ENCODE measurements around the gene SV2C.

Gene SV2C

GRCh38 chr5:76342474-76342873 lies 259.3 kb downstream of the SV2C start:
- Histone ChIP-seq H3K27me3 (ENCODE audit: control insufficient read depth in 2 of 2, insufficient read depth in 2 of 2, low read length in 2 of 2) (no peaks in the 10 kb centered on the region), H3K9me3 (ENCODE audit: control insufficient read depth in 2 of 2, low read length in 2 of 2) (no peaks in the 10 kb centered on the region), H3K27ac (ENCODE audit: low read depth in 2 of 2, low read length in 2 of 2) (no peak overlapping the region), H3K4me1 (ENCODE audit: control insufficient read depth in 2 of 2, insufficient read depth in 2 of 2, low read length in 2 of 2) (peaks cover 5 to 11% of the 10 kb centered on the region in 2 donors), H3K36me3 (ENCODE audit: control insufficient read depth in 2 of 2, insufficient read depth in 2 of 2, low read length in 2 of 2) (no peaks in the 10 kb centered on the region), H3K4me3 (ENCODE audit: low read length in 2 of 2) (no peak overlapping the region), H3K9ac (ENCODE audit: low read depth in 1 of 2, low read length in 2 of 2) (no peak overlapping the region)

DNA sequence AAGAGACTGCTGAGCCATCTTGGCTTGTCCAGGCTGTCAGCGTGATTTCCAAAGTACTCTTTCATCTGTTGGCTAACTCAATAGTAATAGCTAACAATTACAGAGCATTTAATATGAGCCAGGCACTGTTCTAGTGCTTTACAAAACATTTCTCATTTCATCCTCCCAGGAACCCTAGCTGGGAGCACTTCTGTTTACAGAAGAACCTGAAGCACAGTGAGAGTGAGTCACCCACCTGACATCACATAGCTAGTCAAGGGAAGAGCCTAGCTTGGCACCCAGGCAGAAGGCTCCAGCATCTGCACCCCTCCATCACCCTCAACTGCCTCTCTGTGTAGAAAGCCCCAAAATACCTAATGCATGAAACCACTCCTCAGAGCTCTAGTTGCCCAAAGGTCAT lies 262.4 kb downstream of the SV2C start:
- no peaks in the 10 kb centered on the region for H3K9me3 ChIP-seq (ENCODE audit: control insufficient read depth in 2 of 2, low read length in 2 of 2)
- no peak overlapping the region for H3K27ac ChIP-seq (ENCODE audit: low read depth in 2 of 2, low read length in 2 of 2)
- no peaks in the 10 kb centered on the region for H3K36me3 ChIP-seq (ENCODE audit: control insufficient read depth in 2 of 2, insufficient read depth in 2 of 2, low read length in 2 of 2)
- H3K27me3 ChIP-seq (ENCODE audit: control insufficient read depth in 2 of 2, insufficient read depth in 2 of 2, low read length in 2 of 2), result no peaks in the 10 kb centered on the region
- H3K4me1 ChIP-seq (ENCODE audit: control insufficient read depth in 2 of 2, insufficient read depth in 2 of 2, low read length in 2 of 2), result peaks cover 0 to 4% of the 10 kb centered on the region in 2 donors
- H3K9ac ChIP-seq (ENCODE audit: low read depth in 1 of 2, low read length in 2 of 2), result no peak overlapping the region
- H3K4me3 ChIP-seq (ENCODE audit: low read length in 2 of 2), result no peak overlapping the region

GRCh38 chr5:76351176-76351575 lies 268.0 kb downstream of the SV2C start:
- Histone ChIP-seq H3K27ac (ENCODE audit: low read depth in 2 of 2, low read length in 2 of 2) (no peak overlapping the region), H3K4me1 (ENCODE audit: control insufficient read depth in 2 of 2, insufficient read depth in 2 of 2, low read length in 2 of 2) (peaks cover 0 to 4% of the 10 kb centered on the region in 2 donors)

GRCh38 chr5:76351577-76351976 lies 268.4 kb downstream of the SV2C start:
- Histone ChIP-seq H3K4me3 (ENCODE audit: low read length in 2 of 2) (no peak overlapping the region), H3K9me3 (ENCODE audit: control insufficient read depth in 2 of 2, low read length in 2 of 2) (no peaks in the 10 kb centered on the region), H3K36me3 (ENCODE audit: control insufficient read depth in 2 of 2, insufficient read depth in 2 of 2, low read length in 2 of 2) (no peaks in the 10 kb centered on the region), H3K9ac (ENCODE audit: low read depth in 1 of 2, low read length in 2 of 2) (no peak overlapping the region), H3K27me3 (ENCODE audit: control insufficient read depth in 2 of 2, insufficient read depth in 2 of 2, low read length in 2 of 2) (no peaks in the 10 kb centered on the region), H3K27ac (ENCODE audit: low read depth in 2 of 2, low read length in 2 of 2) (no peak overlapping the region), H3K4me1 (ENCODE audit: control insufficient read depth in 2 of 2, insufficient read depth in 2 of 2, low read length in 2 of 2) (peaks cover 0 to 4% of the 10 kb centered on the region in 2 donors)

More at GRCh38 chr5:76351176-76351575, 268.0 kb downstream of the SV2C start:
- Histone ChIP-seq H3K4me3 (ENCODE audit: low read length in 2 of 2) (no peak overlapping the region), H3K36me3 (ENCODE audit: control insufficient read depth in 2 of 2, insufficient read depth in 2 of 2, low read length in 2 of 2) (no peaks in the 10 kb centered on the region), H3K9me3 (ENCODE audit: control insufficient read depth in 2 of 2, low read length in 2 of 2) (no peaks in the 10 kb centered on the region), H3K27me3 (ENCODE audit: control insufficient read depth in 2 of 2, insufficient read depth in 2 of 2, low read length in 2 of 2) (no peaks in the 10 kb centered on the region), H3K9ac (ENCODE audit: low read depth in 1 of 2, low read length in 2 of 2) (no peak overlapping the region)

DNA sequence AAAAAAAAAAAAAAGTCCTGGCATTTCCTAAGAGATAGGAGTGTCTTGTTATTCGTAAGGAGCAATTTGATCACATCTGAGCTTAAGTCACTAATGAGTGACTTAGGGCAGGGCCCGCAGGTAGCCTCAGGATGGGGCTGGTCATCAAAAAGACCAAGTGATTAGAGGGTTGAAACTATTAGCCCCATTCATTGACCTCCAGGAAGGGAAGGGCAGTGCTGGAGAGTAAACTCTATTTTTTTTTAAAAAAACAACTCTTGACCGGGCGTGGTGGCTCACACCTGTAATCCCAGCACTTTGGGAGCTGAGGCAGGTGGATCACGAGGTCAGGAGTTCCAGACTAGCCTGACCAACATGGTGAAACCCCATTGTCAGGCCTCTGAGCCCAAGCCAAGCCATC lies 273.7 kb downstream of the SV2C start:
- H3K36me3 ChIP-seq (ENCODE audit: control insufficient read depth in 2 of 2, insufficient read depth in 2 of 2, low read length in 2 of 2), result no peaks in the 10 kb centered on the region
- no peaks in the 10 kb centered on the region for H3K27me3 ChIP-seq (ENCODE audit: control insufficient read depth in 2 of 2, insufficient read depth in 2 of 2, low read length in 2 of 2)
- peaks cover 0 to 4% of the 10 kb centered on the region in 2 donors for H3K4me1 ChIP-seq (ENCODE audit: control insufficient read depth in 2 of 2, insufficient read depth in 2 of 2, low read length in 2 of 2)
- H3K4me3 ChIP-seq (ENCODE audit: low read length in 2 of 2), result no peak overlapping the region
- H3K27ac ChIP-seq (ENCODE audit: low read depth in 2 of 2, low read length in 2 of 2), result no peak overlapping the region
- no peak overlapping the region for H3K9ac ChIP-seq (ENCODE audit: low read depth in 1 of 2, low read length in 2 of 2)
- no peaks in the 10 kb centered on the region for H3K9me3 ChIP-seq (ENCODE audit: control insufficient read depth in 2 of 2, low read length in 2 of 2)

GRCh38 chr5:76363352-76364225 lies 280.4 kb downstream of the SV2C start:
- no peaks in the 10 kb centered on the region for H3K27me3 ChIP-seq (ENCODE audit: control insufficient read depth in 2 of 2, insufficient read depth in 2 of 2, low read length in 2 of 2)
- H3K4me3 ChIP-seq (ENCODE audit: low read length in 2 of 2), result no peak overlapping the region
- no peaks in the 10 kb centered on the region for H3K36me3 ChIP-seq (ENCODE audit: control insufficient read depth in 2 of 2, insufficient read depth in 2 of 2, low read length in 2 of 2)
- no peaks in the 10 kb centered on the region for H3K9me3 ChIP-seq (ENCODE audit: control insufficient read depth in 2 of 2, low read length in 2 of 2)
- H3K9ac ChIP-seq (ENCODE audit: low read depth in 1 of 2, low read length in 2 of 2), result no peak overlapping the region
- no peak overlapping the region for H3K27ac ChIP-seq (ENCODE audit: low read depth in 2 of 2, low read length in 2 of 2)
- H3K4me1 ChIP-seq (ENCODE audit: control insufficient read depth in 2 of 2, insufficient read depth in 2 of 2, low read length in 2 of 2), result peaks cover 0 to 6% of the 10 kb centered on the region in 2 donors

DNA sequence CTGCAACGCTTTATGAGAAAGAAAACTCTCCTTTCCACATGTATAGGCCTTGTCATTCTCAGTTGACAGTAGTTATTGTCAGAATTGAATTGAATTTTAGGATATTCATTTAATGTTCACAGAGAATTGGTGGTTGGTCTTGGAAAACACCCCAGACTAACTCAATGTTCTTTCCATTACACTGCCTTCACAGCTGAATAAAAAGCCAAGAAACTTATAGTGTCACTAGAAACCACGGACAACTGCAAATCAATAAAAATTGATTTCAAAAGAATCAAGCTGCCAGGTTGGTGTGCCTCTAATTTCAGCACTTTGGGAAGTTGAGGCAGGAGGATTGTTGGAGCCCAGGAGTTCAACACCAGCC lies 281.0 kb downstream of the SV2C start:
- H3K27ac ChIP-seq (ENCODE audit: low read depth in 2 of 2, low read length in 2 of 2), result no peak overlapping the region
- H3K27me3 ChIP-seq (ENCODE audit: control insufficient read depth in 2 of 2, insufficient read depth in 2 of 2, low read length in 2 of 2), result no peaks in the 10 kb centered on the region
- no peak overlapping the region for H3K4me3 ChIP-seq (ENCODE audit: low read length in 2 of 2)
- H3K4me1 ChIP-seq (ENCODE audit: control insufficient read depth in 2 of 2, insufficient read depth in 2 of 2, low read length in 2 of 2), result peaks cover 0 to 6% of the 10 kb centered on the region in 2 donors
- no peak overlapping the region for H3K9ac ChIP-seq (ENCODE audit: low read depth in 1 of 2, low read length in 2 of 2)
- no peaks in the 10 kb centered on the region for H3K9me3 ChIP-seq (ENCODE audit: control insufficient read depth in 2 of 2, low read length in 2 of 2)
- H3K36me3 ChIP-seq (ENCODE audit: control insufficient read depth in 2 of 2, insufficient read depth in 2 of 2, low read length in 2 of 2), result no peaks in the 10 kb centered on the region

DNA sequence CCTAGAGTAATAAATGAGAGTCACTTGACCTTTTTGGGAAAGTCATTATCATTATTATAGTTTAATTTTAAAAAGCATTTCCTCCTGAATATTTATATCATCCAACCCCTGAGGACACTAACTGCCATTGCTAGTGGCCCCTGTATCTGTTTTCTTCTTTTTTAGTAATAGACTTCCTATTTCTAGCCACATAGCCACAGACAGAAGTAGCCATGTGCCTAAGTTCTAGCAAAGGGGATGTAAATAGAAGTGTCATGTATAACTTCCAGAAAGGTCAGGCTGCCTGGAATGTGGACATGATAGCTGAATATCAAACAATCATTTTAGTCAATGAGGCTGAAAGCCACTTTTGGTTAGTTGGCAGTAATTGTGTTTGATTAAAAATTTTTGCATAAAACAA lies 282.4 kb downstream of the SV2C start:
- Histone ChIP-seq H3K9ac (ENCODE audit: low read depth in 1 of 2, low read length in 2 of 2) (no peak overlapping the region), H3K27ac (ENCODE audit: low read depth in 2 of 2, low read length in 2 of 2) (no peak overlapping the region), H3K9me3 (ENCODE audit: control insufficient read depth in 2 of 2, low read length in 2 of 2) (no peaks in the 10 kb centered on the region), H3K4me1 (ENCODE audit: control insufficient read depth in 2 of 2, insufficient read depth in 2 of 2, low read length in 2 of 2) (peaks cover 0 to 6% of the 10 kb centered on the region in 2 donors), H3K27me3 (ENCODE audit: control insufficient read depth in 2 of 2, insufficient read depth in 2 of 2, low read length in 2 of 2) (no peaks in the 10 kb centered on the region), H3K4me3 (ENCODE audit: low read length in 2 of 2) (no peak overlapping the region), H3K36me3 (ENCODE audit: control insufficient read depth in 2 of 2, insufficient read depth in 2 of 2, low read length in 2 of 2) (no peaks in the 10 kb centered on the region)

DNA sequence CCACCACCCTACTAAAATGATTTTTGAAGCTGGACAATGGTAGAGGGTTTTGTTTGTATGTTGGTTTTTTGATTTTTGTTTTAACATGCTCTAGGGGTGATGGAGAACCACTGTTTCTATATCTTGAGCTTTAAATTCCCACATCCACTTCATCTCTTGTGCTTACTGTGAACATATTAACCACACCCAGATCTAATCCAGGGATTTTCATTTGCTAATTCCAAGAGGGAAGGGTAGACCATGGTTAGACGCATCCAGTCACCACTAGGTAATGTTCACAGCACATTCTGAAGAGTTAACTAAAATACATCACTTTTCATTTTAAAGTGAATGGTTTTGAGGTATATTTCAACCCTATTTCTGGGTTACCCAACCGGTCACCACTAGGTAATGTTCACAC lies 283.4 kb downstream of the SV2C start:
- Histone ChIP-seq H3K9me3 (ENCODE audit: control insufficient read depth in 2 of 2, low read length in 2 of 2) (no peaks in the 10 kb centered on the region), H3K4me1 (ENCODE audit: control insufficient read depth in 2 of 2, insufficient read depth in 2 of 2, low read length in 2 of 2) (peaks cover 0 to 6% of the 10 kb centered on the region in 2 donors), H3K4me3 (ENCODE audit: low read length in 2 of 2) (no peak overlapping the region), H3K36me3 (ENCODE audit: control insufficient read depth in 2 of 2, insufficient read depth in 2 of 2, low read length in 2 of 2) (no peaks in the 10 kb centered on the region), H3K27ac (ENCODE audit: low read depth in 2 of 2, low read length in 2 of 2) (no peak overlapping the region), H3K9ac (ENCODE audit: low read depth in 1 of 2, low read length in 2 of 2) (no peak overlapping the region), H3K27me3 (ENCODE audit: control insufficient read depth in 2 of 2, insufficient read depth in 2 of 2, low read length in 2 of 2) (no peaks in the 10 kb centered on the region)

- no peaks in the 10 kb centered on the region for H3K27me3 ChIP-seq (ENCODE audit: control insufficient read depth in 2 of 2, insufficient read depth in 2 of 2, low read length in 2 of 2)
- no peak overlapping the region for H3K4me3 ChIP-seq (ENCODE audit: low read length in 2 of 2)
- H3K4me1 ChIP-seq (ENCODE audit: control insufficient read depth in 2 of 2, insufficient read depth in 2 of 2, low read length in 2 of 2), result peaks cover 0 to 6% of the 10 kb centered on the region in 2 donors
- no peaks in the 10 kb centered on the region for H3K36me3 ChIP-seq (ENCODE audit: control insufficient read depth in 2 of 2, insufficient read depth in 2 of 2, low read length in 2 of 2)
- H3K9ac ChIP-seq (ENCODE audit: low read depth in 1 of 2, low read length in 2 of 2), result no peak overlapping the region
- no peak overlapping the region for H3K27ac ChIP-seq (ENCODE audit: low read depth in 2 of 2, low read length in 2 of 2)
- no peaks in the 10 kb centered on the region for H3K9me3 ChIP-seq (ENCODE audit: control insufficient read depth in 2 of 2, low read length in 2 of 2)
These were observed 284.6 kb downstream of the SV2C start for GRCh38 chr5:76367623-76368371.
